HepG2 (cell line): Measurements from ENCODE around the gene EIF6. TPM values are rescaled to one million over a fixed set of nuclear protein-coding genes. Genes with fewer than 3 reads are reported as not detected.

Source experiments
- FOXC1 ChIP-seq: sonication (generic); formaldehyde crosslinking; IDR thresholded peaks from 2 replicates; pipeline ENCODE4 v1.8.0; 2022; ENCODE audit warnings: mild to moderate bottlenecking, missing genetic modification reagents, borderline replicate concordance
- LCORL ChIP-seq, 2 experiments: fragments of 450-650 bp in 1 of 2; sonication (generic) in 1 of 2; formaldehyde crosslinking in 1 of 2; IDR thresholded peaks; 2 replicates each; pipeline versions ENCODE4 v1.5.0 to v1.6.1; 2017 to 2020; ENCODE audit warnings: antibody characterized with exemption in 1 of 2, missing genetic modification reagents in 1 of 2
- MTA1 ChIP-seq: sonication (generic); formaldehyde crosslinking; IDR thresholded peaks from 2 replicates; pipeline ENCODE4 v1.4.0; 2020; ENCODE audit warnings: missing genetic modification reagents, mild to moderate bottlenecking, borderline replicate concordance
- PAF1 ChIP-seq: IDR thresholded peaks from 2 replicates; pipeline ENCODE4 v1.6.1; 2016; ENCODE audit warnings: missing genetic modification reagents, missing compliant biosample characterization
- POGK ChIP-seq: sonication (generic); formaldehyde crosslinking; conservative IDR thresholded peaks from 2 replicates; pipeline ENCODE4 v1.8.0; 2022; ENCODE audit warnings: mild to moderate bottlenecking, moderate library complexity, missing genetic modification reagents
- ZNF280D ChIP-seq: sonication (generic); formaldehyde crosslinking; IDR thresholded peaks from 2 replicates; pipeline ENCODE4 v1.5.1; 2020; ENCODE audit warnings: mild to moderate bottlenecking, missing genetic modification reagents
- ZNF501 ChIP-seq: sonication (generic); formaldehyde crosslinking; IDR thresholded peaks from 2 replicates; pipeline ENCODE4 v1.5.1; 2020; ENCODE audit warnings: mild to moderate bottlenecking, moderate library complexity, missing genetic modification reagents
- polyA plus RNA-seq, 8 experiments: library from polyadenylated mRNA; depleted of rRNA in 3 of 8; stranded (reverse) in 7 of 8; unstranded in 1 of 8; fragments of >200 nt; fragmentation: Illumina TruSeq in 4 of 8; extraction: Trizol in 4 of 8; gene quantifications; 2 replicates each; pipeline versions ENCODE4 v1.2.1 to v1.2.3, GENCODE V29; 2011 to 2016; ENCODE audit warnings: low read depth in 4 of 8, missing spikeins in 1 of 8, mixed read lengths in 1 of 8; ENCODE audit not compliant: insufficient read depth in 1 of 8
- total RNA-seq, 5 experiments: library from RNA; depleted of rRNA; stranded (reverse); fragments of >200 nt; fragmentation: Illumina TruSeq; extraction: Trizol; gene quantifications; 2 replicates each; pipeline ENCODE4 v1.2.3, GENCODE V29; 2016; ENCODE audit warnings: low read depth in 1 of 5

EIF6 gene
- total and polyA plus RNA-seq, 2 of the 13 experiments (the other 11 are each of a cell fraction or from before 2014, with no cell fraction given), result 462 to 466 TPM

GRCh38 chr20:35264755-35265154 lies 19.8 kb downstream of the EIF6 start (continued):
- TF ChIP-seq LCORL (IDR thresholded peaks at IDR 0.05) (no peak), LCORL (CRISPR knock-in tag; IDR thresholded peaks at IDR 0.05) (0 out of 2 replicates have a peak, but pooled peaks have one; percentile 31), FOXC1 (CRISPR knock-in tag) (0 out of 2 replicates have a peak, but pooled peaks have one; percentile 22), MTA1 (CRISPR knock-in tag) (0 out of 2 replicates have a peak, but pooled peaks have one; percentile 28), PAF1 (CRISPR knock-in tag) (no peak), ZNF501 (0 out of 2 replicates have a peak, but pooled peaks have one; percentile 2), ZNF280D (peak; percentile 77; the same call in 1 of the 2 replicates), POGK (CRISPR knock-in tag) (no peak)
